ENCODE results near the gene MYBBP1A.

MYBBP1A gene

GRCh38 chr17:4499431-4500190 lies 55.6 kb downstream of the MYBBP1A start:
- peak in 1 of 2 experiments; percentile 23 for DNase-seq

GRCh38 chr17:4498461-4499397 lies 56.5 kb downstream of the MYBBP1A start, which contains the start of gene SPNS2:
Gene SPNS2, plus strand, starts transcription at chr17:4498881. Its CDS starts 167 bp downstream, at chr17:4499048.
- DNase-seq = no peak

- no peak for DNase-seq
Observed at GRCh38 chr17:4497101-4497824, 57.9 kb downstream of the MYBBP1A start.

GRCh38 chr17:4492721-4493561 lies 62.2 kb downstream of the MYBBP1A start:
- DNase-seq = no peak

- DNase-seq = no peak
Observed at GRCh38 chr17:4490637-4491061, 64.5 kb downstream of the MYBBP1A start.

GRCh38 chr17:4490109-4490591 lies 65.0 kb downstream of the MYBBP1A start:
- DNase-seq = no peak

GRCh38 chr17:4488989-4489595 lies 66.1 kb downstream of the MYBBP1A start:
- no peak for DNase-seq

All from AML-193 (cell line).